ENCODE measurements around the gene PTGIS. TPM values are rescaled to one million over a fixed set of nuclear protein-coding genes. Genes with fewer than 3 reads are reported as not detected.

The PTGIS gene
- total RNA-seq, 1 donor from 2014 or later = 43.6 TPM

GRCh38 chr20:49482173-49482572 is 85.8 kb downstream of the PTGIS start:
- peaks cover 9% of the 10 kb centered on the region for H3K4me1 Mint-ChIP-seq (ENCODE audit: low read depth)
- H3K27ac Mint-ChIP-seq = no peak overlapping the region
- H3K4me3 Mint-ChIP-seq = no peak overlapping the region
- intact Hi-C loops (cut with micrococcal nuclease) = loop anchor here (5.0 kb wide), 1 partner anchor 125 kb away; no protein-coding TSS in a partner anchor
- no peaks in the 10 kb centered on the region for H3K9me3 Mint-ChIP-seq
- H3K36me3 Mint-ChIP-seq (ENCODE audit: low read depth) = no peaks in the 10 kb centered on the region
- no peak for DNase-seq (ENCODE audit: low spot score)
- H3K27me3 Mint-ChIP-seq (ENCODE audit: insufficient read depth) = peaks cover 47% of the 10 kb centered on the region

DNA sequence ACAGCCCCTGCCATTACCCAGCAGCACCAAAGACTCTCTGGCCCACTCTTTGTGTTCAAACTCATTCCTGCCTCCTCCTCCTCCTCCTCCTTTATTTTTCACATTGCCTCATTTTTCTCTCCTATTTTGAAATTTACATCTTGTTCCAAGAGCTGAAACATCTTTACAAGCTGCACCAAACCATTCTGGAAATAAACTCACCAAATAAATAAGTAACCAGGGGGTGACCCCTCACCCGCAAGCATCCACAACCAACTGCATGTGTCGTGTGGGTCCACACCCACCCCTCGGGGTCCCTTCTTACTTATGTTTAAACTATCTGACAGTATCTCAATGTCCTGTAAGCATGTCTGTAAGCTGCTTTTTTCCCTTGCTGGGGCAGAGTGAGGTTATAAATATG is 86.8 kb downstream of the PTGIS start:
- peaks cover 45% of the 10 kb centered on the region for H3K27me3 Mint-ChIP-seq (ENCODE audit: insufficient read depth)
- H3K36me3 Mint-ChIP-seq (ENCODE audit: low read depth) = no peaks in the 10 kb centered on the region
- H3K4me3 Mint-ChIP-seq = no peak overlapping the region
- peaks cover 9% of the 10 kb centered on the region for H3K4me1 Mint-ChIP-seq (ENCODE audit: low read depth)
- intact Hi-C loops (cut with micrococcal nuclease) = loop anchor here (5.0 kb wide), 1 partner anchor 126 kb away; no protein-coding TSS in a partner anchor
- H3K27ac Mint-ChIP-seq = no peak overlapping the region
- no peaks in the 10 kb centered on the region for H3K9me3 Mint-ChIP-seq
- DNase-seq (ENCODE audit: low spot score) = no peak

DNA sequence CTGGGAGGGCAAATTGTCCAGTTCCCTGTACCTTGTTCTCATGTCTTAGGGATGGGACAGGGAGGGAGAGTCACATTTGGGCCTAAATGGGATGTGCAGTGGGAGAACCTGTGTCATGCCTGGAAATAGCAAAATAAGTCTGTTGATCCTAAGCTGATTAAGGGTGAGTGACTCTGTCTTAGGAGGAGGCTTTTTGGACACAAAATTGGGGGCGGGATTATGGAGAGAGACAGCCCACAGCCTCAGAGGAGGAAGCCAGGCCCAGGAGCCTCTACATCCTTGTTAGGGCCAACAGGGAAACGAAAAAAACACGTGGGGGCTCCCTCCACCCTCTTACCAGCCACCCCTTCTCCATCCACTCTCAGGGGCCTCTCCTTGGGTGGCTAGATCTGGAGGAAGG is 87.7 kb downstream of the PTGIS start:
- peaks cover 9% of the 10 kb centered on the region for H3K4me1 Mint-ChIP-seq (ENCODE audit: low read depth)
- H3K4me3 Mint-ChIP-seq = no peak overlapping the region
- intact Hi-C loops (cut with micrococcal nuclease) = loop anchor here (5.0 kb wide), 1 partner anchor 127 kb away; no protein-coding TSS in a partner anchor
- no peak overlapping the region for H3K27ac Mint-ChIP-seq
- peaks cover 42% of the 10 kb centered on the region for H3K27me3 Mint-ChIP-seq (ENCODE audit: insufficient read depth)
- H3K9me3 Mint-ChIP-seq = no peaks in the 10 kb centered on the region
- no peak for DNase-seq (ENCODE audit: low spot score)
- no peaks in the 10 kb centered on the region for H3K36me3 Mint-ChIP-seq (ENCODE audit: low read depth)

GRCh38 chr20:49479785-49480184 is 88.2 kb downstream of the PTGIS start:
- Mint-ChIP-seq H3K27ac (no peak overlapping the region), H3K9me3 (no peaks in the 10 kb centered on the region), H3K36me3 (ENCODE audit: low read depth) (no peaks in the 10 kb centered on the region), H3K4me1 (ENCODE audit: low read depth) (peaks cover 7% of the 10 kb centered on the region), H3K27me3 (ENCODE audit: insufficient read depth) (peaks cover 45% of the 10 kb centered on the region), H3K4me3 (no peak overlapping the region)
- intact Hi-C loops (cut with micrococcal nuclease) = loop anchor here (5.0 kb wide), 1 partner anchor 128 kb away; no protein-coding TSS in a partner anchor
- no peak for DNase-seq (ENCODE audit: low spot score)

GRCh38 chr20:49478754-49479689 is 88.9 kb downstream of the PTGIS start:
- Mint-ChIP-seq H3K4me1 (ENCODE audit: low read depth) (no peaks in the 10 kb centered on the region), H3K9me3 (no peaks in the 10 kb centered on the region), H3K27ac (no peak overlapping the region), H3K36me3 (ENCODE audit: low read depth) (no peaks in the 10 kb centered on the region), H3K4me3 (no peak overlapping the region), H3K27me3 (ENCODE audit: insufficient read depth) (peaks cover 43% of the 10 kb centered on the region)
- DNase-seq (ENCODE audit: low spot score) = no peak
- intact Hi-C loops (cut with micrococcal nuclease) = no loop called here

DNA sequence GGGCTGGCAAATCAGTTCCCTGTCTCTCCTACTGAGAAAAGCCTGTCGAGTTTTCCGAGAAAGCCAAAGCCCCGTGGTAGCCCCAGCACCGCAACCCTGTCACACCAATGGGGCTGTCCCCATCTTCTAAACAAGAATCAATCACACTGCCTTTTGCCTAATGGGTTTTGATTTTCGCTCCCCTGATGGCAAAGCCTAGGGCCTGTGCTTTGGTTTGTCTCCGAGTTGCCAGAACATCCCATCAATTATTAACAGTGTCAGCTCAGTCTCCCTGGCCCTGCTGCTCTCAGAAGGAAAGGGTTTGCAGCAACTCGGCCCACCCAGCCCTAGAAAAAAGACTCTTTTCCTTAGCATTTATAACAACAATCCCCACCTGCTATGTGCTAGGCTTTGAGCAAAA is 89.7 kb downstream of the PTGIS start:
- Mint-ChIP-seq H3K27ac (no peak overlapping the region), H3K27me3 (ENCODE audit: insufficient read depth) (peaks cover 43% of the 10 kb centered on the region), H3K36me3 (ENCODE audit: low read depth) (no peaks in the 10 kb centered on the region), H3K4me1 (ENCODE audit: low read depth) (no peaks in the 10 kb centered on the region), H3K4me3 (no peak overlapping the region), H3K9me3 (no peaks in the 10 kb centered on the region)
- intact Hi-C loops (cut with micrococcal nuclease) = no loop called here
- no peak for DNase-seq (ENCODE audit: low spot score)

GRCh38 chr20:49477200-49477599 is 90.7 kb downstream of the PTGIS start:
- no peaks in the 10 kb centered on the region for H3K36me3 Mint-ChIP-seq (ENCODE audit: low read depth)
- H3K4me3 Mint-ChIP-seq = no peak overlapping the region
- H3K4me1 Mint-ChIP-seq (ENCODE audit: low read depth) = no peaks in the 10 kb centered on the region
- H3K27ac Mint-ChIP-seq = no peak overlapping the region
- H3K9me3 Mint-ChIP-seq = no peaks in the 10 kb centered on the region
- DNase-seq (ENCODE audit: low spot score) = no peak
- intact Hi-C loops (cut with micrococcal nuclease) = no loop called here
- peaks cover 41% of the 10 kb centered on the region for H3K27me3 Mint-ChIP-seq (ENCODE audit: insufficient read depth)

DNA sequence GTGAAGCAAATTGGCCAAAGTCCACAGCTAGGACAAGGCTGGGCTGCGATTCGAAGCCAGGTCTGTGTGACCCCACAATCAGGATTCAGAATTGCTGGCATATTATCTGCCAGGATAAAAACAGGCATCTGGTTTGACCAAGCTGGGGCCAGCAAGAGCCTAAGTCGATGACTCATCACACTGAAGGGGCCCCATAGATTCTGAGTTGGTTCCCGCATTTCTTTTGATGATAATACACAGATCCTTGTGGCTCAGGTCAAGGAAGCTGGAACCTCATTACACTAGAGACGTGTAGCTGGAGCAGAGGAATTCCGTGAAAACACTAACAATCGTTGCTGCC is 92.0 kb downstream of the PTGIS start:
- H3K4me1 Mint-ChIP-seq (ENCODE audit: low read depth) = no peaks in the 10 kb centered on the region
- intact Hi-C loops (cut with micrococcal nuclease) = no loop called here
- no peak for DNase-seq (ENCODE audit: low spot score)
- H3K27me3 Mint-ChIP-seq (ENCODE audit: insufficient read depth) = peaks cover 35% of the 10 kb centered on the region
- no peak overlapping the region for H3K4me3 Mint-ChIP-seq
- no peaks in the 10 kb centered on the region for H3K9me3 Mint-ChIP-seq
- no peaks in the 10 kb centered on the region for H3K36me3 Mint-ChIP-seq (ENCODE audit: low read depth)
- no peak overlapping the region for H3K27ac Mint-ChIP-seq

GRCh38 chr20:49475292-49476015 is 92.5 kb downstream of the PTGIS start:
- no peaks in the 10 kb centered on the region for H3K36me3 Mint-ChIP-seq (ENCODE audit: low read depth)
- H3K27me3 Mint-ChIP-seq (ENCODE audit: insufficient read depth) = peaks cover 33% of the 10 kb centered on the region
- H3K4me3 Mint-ChIP-seq = no peak overlapping the region
- intact Hi-C loops (cut with micrococcal nuclease) = no loop called here
- H3K4me1 Mint-ChIP-seq (ENCODE audit: low read depth) = no peaks in the 10 kb centered on the region
- H3K27ac Mint-ChIP-seq = no peak overlapping the region
- no peak for DNase-seq (ENCODE audit: low spot score)
- H3K9me3 Mint-ChIP-seq = no peaks in the 10 kb centered on the region

GRCh38 chr20:49471397-49471796 is 96.5 kb downstream of the PTGIS start:
- Mint-ChIP-seq H3K27ac (no peak overlapping the region), H3K9me3 (no peaks in the 10 kb centered on the region)

DNA sequence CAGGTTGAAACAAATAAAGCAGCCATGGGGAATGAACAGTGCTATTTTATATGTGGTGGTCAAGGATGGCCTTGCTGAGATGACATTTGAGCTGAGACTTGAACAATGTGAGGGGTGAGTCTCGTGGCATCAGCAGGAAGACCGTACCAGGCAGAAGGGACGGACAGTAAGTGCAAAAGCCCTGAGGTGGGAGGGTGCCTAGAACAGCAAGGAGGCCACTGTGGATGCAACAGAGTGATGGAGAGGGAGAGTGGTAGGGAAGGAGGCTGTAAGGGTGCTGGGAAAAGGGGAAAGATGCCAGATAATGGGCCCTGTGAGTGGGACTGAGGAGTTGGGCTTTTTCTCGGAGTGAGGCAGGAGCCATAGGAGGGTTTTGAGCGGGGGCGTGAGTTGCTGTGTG is 97.0 kb downstream of the PTGIS start:
- Mint-ChIP-seq H3K27me3 (ENCODE audit: insufficient read depth) (peaks cover 21% of the 10 kb centered on the region), H3K4me3 (no peak overlapping the region), H3K4me1 (ENCODE audit: low read depth) (peaks cover 6% of the 10 kb centered on the region), H3K27ac (no peak overlapping the region), H3K9me3 (no peaks in the 10 kb centered on the region), H3K36me3 (ENCODE audit: low read depth) (no peaks in the 10 kb centered on the region)
- intact Hi-C loops (cut with micrococcal nuclease) = no loop called here
- DNase-seq (ENCODE audit: low spot score) = no peak

More at GRCh38 chr20:49471397-49471796, 96.5 kb downstream of the PTGIS start:
- Mint-ChIP-seq H3K27me3 (ENCODE audit: insufficient read depth) (peaks cover 22% of the 10 kb centered on the region), H3K4me1 (ENCODE audit: low read depth) (peaks cover 6% of the 10 kb centered on the region), H3K36me3 (ENCODE audit: low read depth) (no peaks in the 10 kb centered on the region), H3K4me3 (no peak overlapping the region)
- intact Hi-C loops (cut with micrococcal nuclease) = no loop called here
- no peak for DNase-seq (ENCODE audit: low spot score)

DNA sequence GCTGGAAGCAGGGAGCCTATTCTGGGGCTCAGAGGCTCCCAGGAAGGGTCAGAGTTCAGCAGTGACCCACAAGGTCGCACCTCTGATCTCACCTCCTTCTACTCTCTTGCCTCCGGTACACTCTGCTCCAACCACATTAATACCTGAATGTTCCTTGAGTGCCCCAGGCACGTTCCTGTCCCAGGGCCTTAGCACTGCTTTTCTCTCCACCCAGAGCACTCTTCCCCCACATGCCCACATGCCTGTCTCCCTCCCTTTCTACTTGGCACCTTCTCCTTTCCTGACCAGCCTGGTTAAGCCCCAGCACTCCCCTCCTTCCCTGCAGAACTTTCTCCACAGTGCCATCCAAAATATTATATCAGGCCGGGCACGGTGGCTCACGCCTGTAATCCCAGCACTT is 98.9 kb downstream of the PTGIS start:
- Mint-ChIP-seq H3K27me3 (ENCODE audit: insufficient read depth) (peaks cover 12% of the 10 kb centered on the region), H3K4me1 (ENCODE audit: low read depth) (peaks cover 6% of the 10 kb centered on the region), H3K27ac (no peak overlapping the region), H3K9me3 (no peaks in the 10 kb centered on the region), H3K4me3 (no peak overlapping the region), H3K36me3 (ENCODE audit: low read depth) (no peaks in the 10 kb centered on the region)
- no peak for DNase-seq (ENCODE audit: low spot score)
- intact Hi-C loops (cut with micrococcal nuclease) = no loop called here

GRCh38 chr20:49468412-49468811 is 99.5 kb downstream of the PTGIS start:
- Mint-ChIP-seq H3K4me3 (no peak overlapping the region), H3K9me3 (no peaks in the 10 kb centered on the region), H3K4me1 (ENCODE audit: low read depth) (peaks cover 6% of the 10 kb centered on the region), H3K27me3 (ENCODE audit: insufficient read depth) (peaks cover 11% of the 10 kb centered on the region), H3K36me3 (ENCODE audit: low read depth) (no peaks in the 10 kb centered on the region), H3K27ac (no peak overlapping the region)
- DNase-seq (ENCODE audit: low spot score) = no peak
- intact Hi-C loops (cut with micrococcal nuclease) = no loop called here

All from activated T-helper 1 cell treated with anti-CD3 and anti-CD28 coated beads, Interleukin-12 subunit alpha, Interleukin-12 subunit beta, Interleukin-2, Interleukin-4 antibody, amounts not matched to agents 30 ng/mL and 10 ng/mL and 1 ng/mL, durations not matched to agents 14 hours and 24 hours and 36 hours (primary cell).